WTC11 (cell line): ENCODE results near the gene SYT1. TPM values are rescaled to one million over a fixed set of nuclear protein-coding genes. Genes with fewer than 3 reads are reported as not detected.

Experiments used
- ATAC-seq: fragments of 200-7000 bp; cut with Tn5 transposase; 2 replicates; pipeline ENCODE4 v1.10.0; 2021; ENCODE audit warnings: mild to moderate bottlenecking, moderate library complexity
- CTCF ChIA-PET: fragments of 300-600 bp; sonication (Branson Sonifier 250); formaldehyde crosslinking; loops from one replicate; lab custom pipeline; 2021; ENCODE audit warnings: antibody characterized with exemption; lab: Charles Lee
- POLR2A ChIA-PET: fragments of 350-600 bp; sonication (Branson Sonifier 250); formaldehyde crosslinking; loops from one replicate; lab custom pipeline; 2021; ENCODE audit warnings: antibody characterized with exemption; lab: Charles Lee
- DNase-seq: peaks from one replicate; pipeline ENCODE4 v3.0.0; 2021; ENCODE audit warnings: low spot score
- H3K27ac Mint-ChIP-seq: 2 replicates; pipeline ENCODE4 v1.8.0; 2021; ENCODE audit warnings: mixed read lengths
- H3K27me3 Mint-ChIP-seq: 2 replicates; pipeline ENCODE4 v1.8.0; 2021; ENCODE audit warnings: low read depth, mild to moderate bottlenecking, moderate library complexity, mixed read lengths
- H3K36me3 Mint-ChIP-seq: 2 replicates; pipeline ENCODE4 v1.8.0; 2021; ENCODE audit warnings: mixed read lengths
- H3K4me1 Mint-ChIP-seq: 2 replicates; pipeline ENCODE4 v1.8.0; 2022; ENCODE audit warnings: mixed read lengths
- H3K4me3 Mint-ChIP-seq: 2 replicates; pipeline ENCODE4 v1.8.0; 2021; ENCODE audit warnings: mild to moderate bottlenecking, moderate library complexity, mixed read lengths
- H3K9me3 Mint-ChIP-seq: 2 replicates; pipeline ENCODE4 v1.8.0; 2021; ENCODE audit warnings: mixed read lengths
- E2F5 ChIP-seq: sonication (generic); formaldehyde crosslinking; IDR thresholded peaks from 2 replicates; pipeline ENCODE4 v1.8.1; 2022; ENCODE audit warnings: mild to moderate bottlenecking, moderate library complexity, missing genetic modification reagents
- HMGA2 ChIP-seq: fragments of 250-450 bp; sonication (Bioruptor Pico); IDR thresholded peaks from 2 replicates; pipeline ENCODE4 v1.4.0; 2021; ENCODE audit warnings: mild to moderate bottlenecking, moderate library complexity
- JUN ChIP-seq: sonication (generic); formaldehyde crosslinking; IDR thresholded peaks from 2 replicates; pipeline ENCODE4 v1.8.0; 2023; ENCODE audit warnings: mild to moderate bottlenecking, missing genetic modification reagents
- PRDM15 ChIP-seq: sonication (generic); formaldehyde crosslinking; IDR thresholded peaks from 2 replicates; pipeline ENCODE4 v1.8.0; 2022; ENCODE audit warnings: missing genetic modification reagents
- SMAD3 ChIP-seq: sonication (generic); formaldehyde crosslinking; IDR thresholded peaks from 2 replicates; pipeline ENCODE4 v1.8.0; 2022; ENCODE audit warnings: missing genetic modification reagents, mild to moderate bottlenecking, borderline replicate concordance
- SMAD4 ChIP-seq: sonication (generic); formaldehyde crosslinking; IDR thresholded peaks from 2 replicates; pipeline ENCODE4 v1.8.0; 2022; ENCODE audit warnings: mild to moderate bottlenecking, missing genetic modification reagents
- ZBTB43 ChIP-seq: sonication (generic); formaldehyde crosslinking; IDR thresholded peaks from 2 replicates; pipeline ENCODE4 v1.8.1; 2023; ENCODE audit warnings: mild to moderate bottlenecking, missing genetic modification reagents
- ZNF317 ChIP-seq: sonication (generic); formaldehyde crosslinking; IDR thresholded peaks from 2 replicates; pipeline ENCODE4 v1.8.1; 2023; ENCODE audit warnings: low read depth, mild to moderate bottlenecking, moderate library complexity, missing genetic modification reagents, borderline replicate concordance
- ZNF671 ChIP-seq: fragments of 250-450 bp; sonication (Bioruptor Pico); IDR thresholded peaks from 2 replicates; pipeline ENCODE4 v1.8.0; 2021; ENCODE audit warnings: mild to moderate bottlenecking
- total RNA-seq: library from RNA; stranded (reverse); gene quantifications from 3 replicates; pipeline ENCODE4 v1.2.3, GENCODE V29; 2021
- TF ChIP-seq, protein P1 (sequence below): sonication (generic); formaldehyde crosslinking; IDR thresholded peaks from 2 replicates; pipeline ENCODE4 v1.8.0; 2022; ENCODE audit warnings: mild to moderate bottlenecking, missing genetic modification reagents
- TF ChIP-seq, protein P2 (sequence below): sonication (generic); formaldehyde crosslinking; IDR thresholded peaks from 2 replicates; pipeline ENCODE4 v1.8.1; 2022; ENCODE audit warnings: low read depth, missing genetic modification reagents, borderline replicate concordance
- TF ChIP-seq, protein P3 (sequence below): fragments of 250-450 bp; sonication (Bioruptor Pico); IDR thresholded peaks from 2 replicates; pipeline ENCODE4 v2.1.2; 2022; ENCODE audit warnings: mild to moderate bottlenecking, moderate library complexity
- TF ChIP-seq, protein P4 (sequence below): sonication (generic); formaldehyde crosslinking; IDR thresholded peaks from 2 replicates; pipeline ENCODE4 v1.8.1; 2023; ENCODE audit warnings: mild to moderate bottlenecking, missing genetic modification reagents, borderline replicate concordance

SYT1 gene
- total RNA-seq, 1 experiment from 2014 or later: 45.2 TPM

GRCh38 chr12:78891646-78892353, 27.2 kb downstream of the SYT1 start (continued):
- TF ChIP-seq, protein P1, sequence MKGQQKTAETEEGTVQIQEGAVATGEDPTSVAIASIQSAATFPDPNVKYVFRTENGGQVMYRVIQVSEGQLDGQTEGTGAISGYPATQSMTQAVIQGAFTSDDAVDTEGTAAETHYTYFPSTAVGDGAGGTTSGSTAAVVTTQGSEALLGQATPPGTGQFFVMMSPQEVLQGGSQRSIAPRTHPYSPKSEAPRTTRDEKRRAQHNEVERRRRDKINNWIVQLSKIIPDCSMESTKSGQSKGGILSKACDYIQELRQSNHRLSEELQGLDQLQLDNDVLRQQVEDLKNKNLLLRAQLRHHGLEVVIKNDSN (CRISPR knock-in tag): no peak
- TF ChIP-seq, all 79 proteins: peak for 0

GRCh38 chr12:78898416-78898815, 33.8 kb downstream of the SYT1 start:
- Mint-ChIP-seq H3K36me3 (no peaks in the 10 kb centered on the region), H3K4me1 (peaks cover 6% of the 10 kb centered on the region; the same call in 1 of the 2 replicates), H3K27me3 (no peaks in the 10 kb centered on the region), H3K9me3 (no peaks in the 10 kb centered on the region), H3K27ac (peak overlapping the region; percentile 61; the same call in 1 of the 2 replicates), H3K4me3 (no peak overlapping the region)
- DNase-seq (no peak), ATAC-seq (no peak)
- no peak for TF ChIP-seq ZNF671 (CRISPR knock-in tag)
- TF ChIP-seq HMGA2 (CRISPR knock-in tag): no peak
- TF ChIP-seq E2F5 (CRISPR knock-in tag): no peak
- POLR2A ChIA-PET: no interaction called here
- CTCF ChIA-PET: no interaction called here

- Mint-ChIP-seq H3K4me1 (peaks cover 37% of the 10 kb centered on the region), H3K27me3 (no peaks in the 10 kb centered on the region), H3K4me3 (no peak overlapping the region), H3K36me3 (no peaks in the 10 kb centered on the region), H3K27ac (peak overlapping the region; percentile 55; the same call in 1 of the 2 replicates), H3K9me3 (no peaks in the 10 kb centered on the region)
- ATAC-seq (peak; percentile 73), DNase-seq (no peak)
- CTCF ChIA-PET: no interaction called here
- POLR2A ChIA-PET: interaction anchor here (1.2 to 1.3 kb wide), 2 partner anchors 51 to 52 kb away, joined by 3 read pairs; partner anchors contain the start of gene SYT1
- TF ChIP-seq PRDM15 (CRISPR knock-in tag) (peak; percentile 63), JUN (CRISPR knock-in tag) (no peak)
These were observed 50.3 kb downstream of the SYT1 start for GRCh38 chr12:78914859-78915331.

DNA sequence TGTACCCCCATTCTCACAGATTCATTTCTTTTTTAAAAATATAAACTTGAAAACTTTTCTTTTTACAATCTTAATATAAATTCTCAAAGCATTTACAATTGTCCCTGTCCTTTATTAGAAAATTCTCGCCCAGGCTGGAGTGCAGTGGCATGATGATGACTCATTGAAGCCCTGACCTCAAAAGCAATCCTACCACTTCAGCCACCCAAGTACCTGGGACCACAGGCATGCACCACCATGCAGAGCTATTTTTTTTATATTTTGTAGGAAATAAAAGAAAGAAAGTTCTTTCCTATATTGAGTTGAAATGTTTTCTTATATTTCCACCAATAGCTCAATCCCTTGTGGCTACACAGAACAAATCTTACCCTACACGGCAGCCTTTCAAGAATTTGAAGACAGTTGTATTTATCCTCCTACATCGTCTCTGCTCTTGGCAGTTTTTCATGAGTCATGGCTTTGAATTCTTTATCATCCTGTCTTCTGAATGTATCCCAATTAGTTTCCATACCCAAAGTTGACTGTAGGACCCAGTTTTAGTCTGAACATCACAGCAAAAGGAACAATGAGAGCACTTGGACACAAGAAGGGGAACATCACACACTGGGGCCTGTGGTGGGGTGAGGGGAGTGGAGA, 52.4 kb downstream of the SYT1 start:
- Mint-ChIP-seq H3K36me3 (no peaks in the 10 kb centered on the region), H3K27ac (0 out of 2 replicates have a peak overlapping the region, but pooled peaks have one; percentile 72), H3K4me3 (no peak overlapping the region), H3K9me3 (no peaks in the 10 kb centered on the region), H3K4me1 (peaks cover 39% of the 10 kb centered on the region), H3K27me3 (no peaks in the 10 kb centered on the region)
- ATAC-seq (peak; percentile 29; the same call in 1 of the 2 replicates), DNase-seq (no peak)
- CTCF ChIA-PET: no interaction called here
- POLR2A ChIA-PET: no interaction called here
- TF ChIP-seq ZBTB43 (CRISPR knock-in tag): no peak
- no peak for TF ChIP-seq SMAD4 (CRISPR knock-in tag)
- TF ChIP-seq, protein P2, sequence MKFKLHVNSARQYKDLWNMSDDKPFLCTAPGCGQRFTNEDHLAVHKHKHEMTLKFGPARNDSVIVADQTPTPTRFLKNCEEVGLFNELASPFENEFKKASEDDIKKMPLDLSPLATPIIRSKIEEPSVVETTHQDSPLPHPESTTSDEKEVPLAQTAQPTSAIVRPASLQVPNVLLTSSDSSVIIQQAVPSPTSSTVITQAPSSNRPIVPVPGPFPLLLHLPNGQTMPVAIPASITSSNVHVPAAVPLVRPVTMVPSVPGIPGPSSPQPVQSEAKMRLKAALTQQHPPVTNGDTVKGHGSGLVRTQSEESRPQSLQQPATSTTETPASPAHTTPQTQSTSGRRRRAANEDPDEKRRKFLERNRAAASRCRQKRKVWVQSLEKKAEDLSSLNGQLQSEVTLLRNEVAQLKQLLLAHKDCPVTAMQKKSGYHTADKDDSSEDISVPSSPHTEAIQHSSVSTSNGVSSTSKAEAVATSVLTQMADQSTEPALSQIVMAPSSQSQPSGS: no peak
- TF ChIP-seq ZNF317 (CRISPR knock-in tag): no peak
- TF ChIP-seq, protein P3, sequence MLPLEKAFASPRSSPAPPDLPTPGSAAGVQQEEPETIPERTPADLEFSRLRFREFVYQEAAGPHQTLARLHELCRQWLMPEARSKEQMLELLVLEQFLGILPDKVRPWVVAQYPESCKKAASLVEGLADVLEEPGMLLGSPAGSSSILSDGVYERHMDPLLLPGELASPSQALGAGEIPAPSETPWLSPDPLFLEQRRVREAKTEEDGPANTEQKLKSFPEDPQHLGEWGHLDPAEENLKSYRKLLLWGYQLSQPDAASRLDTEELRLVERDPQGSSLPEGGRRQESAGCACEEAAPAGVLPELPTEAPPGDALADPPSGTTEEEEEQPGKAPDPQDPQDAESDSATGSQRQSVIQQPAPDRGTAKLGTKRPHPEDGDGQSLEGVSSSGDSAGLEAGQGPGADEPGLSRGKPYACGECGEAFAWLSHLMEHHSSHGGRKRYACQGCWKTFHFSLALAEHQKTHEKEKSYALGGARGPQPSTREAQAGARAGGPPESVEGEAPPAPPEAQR (CRISPR knock-in tag): no peak
- no peak for TF ChIP-seq SMAD3
- TF ChIP-seq, protein P4, sequence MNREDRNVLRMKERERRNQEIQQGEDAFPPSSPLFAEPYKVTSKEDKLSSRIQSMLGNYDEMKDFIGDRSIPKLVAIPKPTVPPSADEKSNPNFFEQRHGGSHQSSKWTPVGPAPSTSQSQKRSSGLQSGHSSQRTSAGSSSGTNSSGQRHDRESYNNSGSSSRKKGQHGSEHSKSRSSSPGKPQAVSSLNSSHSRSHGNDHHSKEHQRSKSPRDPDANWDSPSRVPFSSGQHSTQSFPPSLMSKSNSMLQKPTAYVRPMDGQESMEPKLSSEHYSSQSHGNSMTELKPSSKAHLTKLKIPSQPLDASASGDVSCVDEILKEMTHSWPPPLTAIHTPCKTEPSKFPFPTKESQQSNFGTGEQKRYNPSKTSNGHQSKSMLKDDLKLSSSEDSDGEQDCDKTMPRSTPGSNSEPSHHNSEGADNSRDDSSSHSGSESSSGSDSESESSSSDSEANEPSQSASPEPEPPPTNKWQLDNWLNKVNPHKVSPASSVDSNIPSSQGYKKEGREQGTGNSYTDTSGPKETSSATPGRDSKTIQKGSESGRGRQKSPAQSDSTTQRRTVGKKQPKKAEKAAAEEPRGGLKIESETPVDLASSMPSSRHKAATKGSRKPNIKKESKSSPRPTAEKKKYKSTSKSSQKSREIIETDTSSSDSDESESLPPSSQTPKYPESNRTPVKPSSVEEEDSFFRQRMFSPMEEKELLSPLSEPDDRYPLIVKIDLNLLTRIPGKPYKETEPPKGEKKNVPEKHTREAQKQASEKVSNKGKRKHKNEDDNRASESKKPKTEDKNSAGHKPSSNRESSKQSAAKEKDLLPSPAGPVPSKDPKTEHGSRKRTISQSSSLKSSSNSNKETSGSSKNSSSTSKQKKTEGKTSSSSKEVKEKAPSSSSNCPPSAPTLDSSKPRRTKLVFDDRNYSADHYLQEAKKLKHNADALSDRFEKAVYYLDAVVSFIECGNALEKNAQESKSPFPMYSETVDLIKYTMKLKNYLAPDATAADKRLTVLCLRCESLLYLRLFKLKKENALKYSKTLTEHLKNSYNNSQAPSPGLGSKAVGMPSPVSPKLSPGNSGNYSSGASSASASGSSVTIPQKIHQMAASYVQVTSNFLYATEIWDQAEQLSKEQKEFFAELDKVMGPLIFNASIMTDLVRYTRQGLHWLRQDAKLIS (CRISPR knock-in tag): no peak
